Stimulated activated CD4-positive, alpha-beta T cell treated with anti-CD3 and anti-CD28 coated beads, TNF-alpha, amount 100 ng/mL, for 24 hours (primary cell): ENCODE data around the gene DLK1.

ENCODE experiments used
- DNase-seq, 3 experiments: peaks; one replicate each; pipeline ENCODE4 v3.0.0-alpha.2; 2020; ENCODE audit warnings: low read depth in 3 of 3

The DLK1 gene

GRCh38 chr14:100714258-100714892 is 12.3 kb upstream of the DLK1 start:
- DNase-seq: no peak

- DNase-seq: no peak
These were observed 11.4 kb upstream of the DLK1 start for GRCh38 chr14:100715332-100715731.

GRCh38 chr14:100715803-100716202 is 10.9 kb upstream of the DLK1 start:
- DNase-seq: no peak

DNA sequence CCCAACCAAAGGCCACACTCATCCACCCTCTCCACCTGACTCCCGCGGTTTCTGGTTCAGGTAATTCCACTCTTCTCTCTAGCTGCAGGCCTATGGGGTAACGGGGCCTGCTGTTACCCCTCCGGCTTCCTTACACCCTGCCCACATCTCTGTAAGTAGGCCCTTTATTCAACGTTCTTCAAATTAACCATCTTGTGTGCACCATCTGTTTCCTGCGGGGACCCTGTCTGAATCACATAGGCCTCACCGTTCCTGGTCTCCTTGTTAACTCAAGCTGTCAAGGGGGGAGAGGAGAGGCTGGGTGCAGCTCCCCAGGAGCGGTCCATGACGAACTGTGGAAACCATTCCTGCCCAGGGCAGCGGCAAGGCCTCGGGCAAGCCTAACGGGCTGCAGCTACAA is 9.3 kb upstream of the DLK1 start:
- no peak for DNase-seq

DNA sequence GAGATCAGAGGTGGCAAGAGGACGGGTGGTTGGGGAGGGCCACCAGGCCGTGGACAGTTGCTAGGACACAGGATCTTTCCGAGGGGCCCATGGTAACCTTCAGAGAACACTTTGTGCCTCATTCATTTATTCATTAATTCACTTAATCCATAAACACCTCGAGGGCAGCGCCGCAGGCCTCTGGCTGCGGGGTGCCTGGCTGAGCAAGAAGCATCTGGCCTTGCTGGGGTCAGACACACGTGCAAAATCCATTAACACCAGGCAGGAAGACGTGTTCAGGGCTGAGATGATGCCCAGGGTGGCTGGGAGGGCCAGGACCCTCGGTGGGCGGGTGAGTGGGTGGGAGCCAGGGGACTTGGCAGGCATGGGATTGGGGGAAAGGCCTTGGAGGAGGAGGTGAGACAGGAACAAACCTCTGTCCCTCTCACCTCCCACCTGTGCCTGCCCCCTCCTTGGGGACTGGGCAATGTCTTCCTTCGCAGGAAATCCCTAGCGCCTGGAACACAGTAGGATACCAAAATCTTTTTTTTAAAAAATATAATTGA is 6.6 kb upstream of the DLK1 start:
- no peak for DNase-seq

DNA sequence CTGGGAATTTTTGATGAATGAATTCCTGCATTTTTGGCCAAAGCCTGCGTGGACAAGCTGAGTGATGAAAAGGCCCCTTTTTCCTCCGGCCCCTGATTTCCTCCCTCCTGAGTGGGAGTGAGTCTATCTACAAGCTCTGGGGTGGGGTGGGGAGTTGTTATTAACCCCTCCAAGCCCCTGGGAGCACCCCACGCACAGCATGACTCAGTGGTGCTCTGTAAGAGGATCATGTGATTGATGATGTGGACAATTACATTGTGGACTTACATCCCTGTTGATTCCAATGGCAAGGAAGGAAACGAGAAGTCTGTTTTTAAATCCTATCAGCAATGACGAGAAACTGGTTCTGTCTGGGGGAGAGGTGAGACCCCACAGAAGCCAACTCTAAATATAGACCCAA is 5.1 kb upstream of the DLK1 start:
- no peak for DNase-seq

- no peak for DNase-seq
These were observed 4.3 kb upstream of the DLK1 start for GRCh38 chr14:100722367-100722766.

- DNase-seq: no peak
These were observed 3.4 kb upstream of the DLK1 start for GRCh38 chr14:100723135-100723829.

DNA sequence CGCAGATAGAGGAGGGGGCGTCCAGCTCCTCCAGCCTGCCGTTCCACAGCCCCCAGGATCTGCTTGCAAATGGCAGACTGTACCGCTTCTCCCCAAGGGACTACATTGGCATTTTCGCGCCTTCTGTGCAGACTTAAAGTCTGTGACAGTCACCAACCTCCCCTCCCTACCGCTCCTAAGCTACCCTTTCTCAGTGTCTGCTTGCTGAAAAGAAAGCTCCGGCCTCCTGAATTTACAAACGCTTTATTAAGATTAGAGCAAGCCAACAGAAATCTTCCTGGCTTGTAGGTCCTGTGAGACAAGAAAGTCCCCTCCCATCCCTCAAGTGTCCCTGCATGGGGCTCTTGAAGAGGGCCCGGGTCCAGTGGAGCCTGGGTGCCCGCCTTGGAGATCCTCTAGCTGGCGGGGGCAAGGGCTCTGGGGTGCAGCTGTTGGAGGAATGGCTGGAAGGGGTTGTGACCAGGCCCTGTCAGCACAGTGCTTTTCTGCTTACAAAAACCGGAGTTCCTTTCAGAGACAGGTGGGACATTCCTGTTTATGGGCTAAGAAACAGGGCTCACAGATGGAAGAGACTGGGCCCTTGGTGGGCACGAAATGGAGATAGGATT is 2.8 kb upstream of the DLK1 start:
- no peak for DNase-seq

GRCh38 chr14:100724536-100724935 is 2.2 kb upstream of the DLK1 start:
- no peak for DNase-seq

- DNase-seq: no peak
These were observed 905 bp upstream of the DLK1 start for GRCh38 chr14:100725587-100726387.

- DNase-seq: no peak
These were observed 587 bp downstream of the DLK1 start for GRCh38 chr14:100727086-100727872.

DNA sequence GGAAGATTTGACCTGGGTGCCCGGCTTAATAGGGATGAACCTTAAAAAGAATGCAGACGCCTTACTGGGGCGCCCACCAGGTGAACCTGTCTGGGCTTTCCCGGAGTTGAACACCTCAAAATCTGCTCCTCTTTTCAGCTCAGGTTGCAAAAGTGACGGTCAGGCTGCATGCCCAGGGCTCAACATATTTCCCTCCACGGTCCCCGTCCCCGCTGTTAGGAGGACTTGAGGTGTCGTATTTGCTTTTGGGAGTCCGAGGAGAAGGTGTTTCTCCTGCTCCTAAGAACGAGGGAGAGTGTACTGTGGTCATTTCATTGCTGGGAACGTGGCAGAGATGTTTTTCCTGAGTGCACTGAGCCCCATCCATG is 1.2 kb downstream of the DLK1 start:
- no peak for DNase-seq

- no peak for DNase-seq
These were observed 2.3 kb downstream of the DLK1 start for GRCh38 chr14:100728962-100729361.

DNA sequence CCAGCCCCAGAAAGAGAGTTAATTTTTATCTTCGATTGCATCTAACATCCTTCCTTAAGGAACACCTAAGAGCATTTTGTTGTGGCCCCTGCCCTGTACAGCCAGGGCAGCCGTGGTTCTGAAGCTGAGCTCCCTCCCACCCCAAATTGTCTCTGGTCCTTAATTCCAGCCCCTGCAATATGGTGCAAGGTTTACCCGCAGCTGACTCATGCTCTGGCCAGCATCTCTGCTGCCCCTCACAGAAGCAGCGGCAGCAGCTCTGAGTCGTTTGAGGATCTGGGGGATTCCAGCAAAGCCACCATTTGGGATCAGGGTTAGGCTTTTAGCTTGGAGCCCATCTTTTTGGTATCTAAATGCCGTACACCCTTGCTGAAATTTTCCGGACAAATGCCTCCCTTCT is 3.3 kb downstream of the DLK1 start:
- DNase-seq: no peak

- DNase-seq: no peak
These were observed 3.9 kb downstream of the DLK1 start for GRCh38 chr14:100730581-100730980.

DNA sequence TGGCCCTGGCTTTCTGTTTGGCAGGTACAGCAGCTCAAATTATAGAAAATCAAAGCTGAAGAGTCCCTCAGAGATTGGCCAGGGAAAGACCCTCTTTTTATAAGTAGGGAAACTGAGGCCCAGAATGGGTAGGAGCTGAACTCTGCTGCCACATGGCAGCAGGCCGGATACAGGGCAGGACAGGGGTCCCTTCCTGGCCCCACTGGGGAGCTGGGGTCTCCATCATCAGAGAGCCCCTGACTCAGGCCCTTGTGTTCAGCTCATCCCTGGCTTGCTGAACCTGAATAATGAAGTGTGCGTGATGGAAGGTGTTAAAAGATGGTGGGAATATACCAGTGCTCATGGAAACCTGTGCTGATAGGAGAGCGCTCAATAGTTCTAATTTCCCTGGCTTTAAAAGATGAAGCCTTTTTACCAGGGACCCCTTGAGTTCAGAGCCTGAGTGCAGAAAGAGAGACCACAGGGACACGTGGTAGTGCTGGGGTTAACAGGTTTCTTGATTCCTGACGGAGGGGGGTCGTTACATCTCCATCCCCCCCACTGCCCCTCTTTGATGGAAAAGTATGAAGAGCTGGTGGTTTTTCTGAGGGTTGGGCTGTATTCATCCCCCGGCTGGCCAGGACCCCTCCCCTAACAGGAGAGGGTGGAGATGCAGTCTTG is 4.4 kb downstream of the DLK1 start:
- no peak for DNase-seq

- no peak for DNase-seq
These were observed 5.4 kb downstream of the DLK1 start for GRCh38 chr14:100731846-100732765.

DNA sequence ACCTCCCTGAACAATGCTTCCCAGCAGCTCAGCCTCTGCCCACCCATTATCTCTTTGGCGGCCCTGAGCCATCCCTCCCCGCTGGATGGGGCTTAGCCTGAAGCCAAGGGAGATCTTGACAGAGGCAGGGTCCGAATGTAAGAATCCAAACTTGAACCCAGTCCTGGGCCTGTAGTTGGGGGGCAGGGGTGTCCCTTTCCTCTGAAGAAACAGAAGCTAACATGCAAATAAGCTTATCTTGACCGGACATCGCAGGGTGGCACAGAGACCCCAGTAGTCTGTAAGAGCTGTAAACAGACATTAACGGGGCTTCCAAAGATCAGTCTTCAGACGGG is 6.0 kb downstream of the DLK1 start:
- no peak for DNase-seq
